ENCODE results near the gene RUNX2. TPM values are rescaled to one million over a fixed set of nuclear protein-coding genes. Genes with fewer than 3 reads are reported as not detected.

The RUNX2 gene
- total and polyA plus RNA-seq, 4 donors, result 0.09 to 1.5 (median 0.75) TPM

- no peak for DNase-seq (ENCODE audit: low spot score)
- Histone ChIP-seq H3K27ac (ENCODE audit: low read depth in 1 of 2, low read length in 2 of 2) (peak overlapping the region in 1 of 2 donors; percentile 3), H3K9ac (ENCODE audit: low read depth in 1 of 2, low read length in 2 of 2) (no peak overlapping the region), H3K9me3 (ENCODE audit: control insufficient read depth in 4 of 4, low read length in 3 of 4) (no peaks in the 10 kb centered on the region), H3K27me3 (ENCODE audit: control insufficient read depth in 4 of 4, insufficient read depth in 4 of 4, low read length in 3 of 4) (peaks cover 0 to 18% (median 0%) of the 10 kb centered on the region in 4 donors), H3K4me3 (ENCODE audit: low read depth in 1 of 3, low read length in 3 of 3) (peak overlapping the region; percentile 47 to 58 (median 52)), H3K4me1 (ENCODE audit: control insufficient read depth in 4 of 4, insufficient read depth in 4 of 4, low read length in 3 of 4) (peaks cover 25 to 38% (median 31%) of the 10 kb centered on the region in 4 donors), H3K36me3 (ENCODE audit: control insufficient read depth in 4 of 4, insufficient read depth in 3 of 4, low read depth in 1 of 4, low read length in 3 of 4) (no peaks in the 10 kb centered on the region)
- WGBS, result 1% methylated on average over 83 of the region's 83 CpGs
- TF ChIP-seq RXRA (IDR thresholded peaks at IDR 0.05) (no peak), CTCF (IDR thresholded peaks at IDR 0.05; ENCODE audit: low read depth, low read length, missing input control) (no peak), RAD21 (IDR thresholded peaks at IDR 0.05) (peak; percentile 14 to 17)
These were observed 93.8 kb downstream of the RUNX2 start for GRCh38 chr6:45421709-45422502.

GRCh38 chr6:45422503-45423110 lies 94.5 kb downstream of the RUNX2 start:
- Histone ChIP-seq H3K4me1 (ENCODE audit: control insufficient read depth in 4 of 4, insufficient read depth in 4 of 4, low read length in 3 of 4) (peaks cover 25 to 38% (median 31%) of the 10 kb centered on the region in 4 donors), H3K4me3 (ENCODE audit: low read depth in 1 of 3, low read length in 3 of 3) (peak overlapping the region in 2 of 3 donors; percentile 52 to 58), H3K36me3 (ENCODE audit: control insufficient read depth in 4 of 4, insufficient read depth in 3 of 4, low read depth in 1 of 4, low read length in 3 of 4) (no peaks in the 10 kb centered on the region), H3K9me3 (ENCODE audit: control insufficient read depth in 4 of 4, low read length in 3 of 4) (no peaks in the 10 kb centered on the region), H3K27me3 (ENCODE audit: control insufficient read depth in 4 of 4, insufficient read depth in 4 of 4, low read length in 3 of 4) (peaks cover 0 to 18% (median 0%) of the 10 kb centered on the region in 4 donors), H3K27ac (ENCODE audit: low read depth in 1 of 2, low read length in 2 of 2) (peak overlapping the region; percentile 3 to 12), H3K9ac (ENCODE audit: low read depth in 1 of 2, low read length in 2 of 2) (no peak overlapping the region)
- no peak for DNase-seq (ENCODE audit: low spot score)
- TF ChIP-seq RAD21 (IDR thresholded peaks at IDR 0.05) (peak in 1 of 2 donors; percentile 21), FOXA2 (IDR thresholded peaks at IDR 0.05) (no peak)
- 2% methylated on average over 55 of the region's 55 CpGs for WGBS

DNA sequence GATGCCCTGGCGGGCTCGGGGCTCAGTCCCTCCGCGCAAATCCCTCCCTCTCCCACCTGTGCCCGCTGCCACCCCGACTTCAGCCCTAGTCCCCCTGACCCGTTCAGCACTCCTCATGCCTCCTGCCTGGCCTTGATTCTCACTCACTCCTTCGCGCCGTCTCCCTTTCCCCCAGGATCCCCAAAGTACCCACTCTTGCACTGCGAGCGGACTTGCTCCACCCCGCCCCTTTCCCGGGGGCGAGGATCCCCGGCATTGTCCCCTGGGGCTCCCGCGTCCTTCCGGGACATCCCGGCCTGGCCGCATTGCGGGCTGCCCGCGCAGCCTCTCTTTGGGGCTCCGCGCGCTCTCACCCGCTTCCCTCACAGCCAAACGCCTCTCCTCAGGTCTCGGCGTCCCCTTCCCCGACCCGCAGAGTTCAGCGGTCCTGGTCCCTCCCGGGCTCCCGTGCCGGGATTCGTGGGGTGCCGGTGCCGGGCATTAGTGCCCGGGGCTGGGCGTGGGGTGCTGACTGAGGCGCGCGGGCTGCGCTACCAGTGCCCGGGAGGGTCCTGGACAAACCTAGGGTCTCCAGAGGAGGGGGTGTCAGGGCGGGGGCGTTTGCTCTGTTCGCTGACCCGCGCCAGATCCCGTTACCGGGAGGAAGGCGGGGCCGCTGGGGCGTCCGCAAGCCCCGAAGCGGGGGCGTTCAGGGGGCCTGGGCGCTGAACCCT lies 95.1 kb downstream of the RUNX2 start:
- Histone ChIP-seq H3K4me1 (ENCODE audit: control insufficient read depth in 4 of 4, insufficient read depth in 4 of 4, low read length in 3 of 4) (peaks cover 25 to 38% (median 31%) of the 10 kb centered on the region in 4 donors), H3K4me3 (ENCODE audit: low read depth in 1 of 3, low read length in 3 of 3) (peak overlapping the region; percentile 23 to 58 (median 50)), H3K27me3 (ENCODE audit: control insufficient read depth in 4 of 4, insufficient read depth in 4 of 4, low read length in 3 of 4) (peaks cover 0 to 18% (median 0%) of the 10 kb centered on the region in 4 donors), H3K9me3 (ENCODE audit: control insufficient read depth in 4 of 4, low read length in 3 of 4) (no peaks in the 10 kb centered on the region), H3K9ac (ENCODE audit: low read depth in 1 of 2, low read length in 2 of 2) (no peak overlapping the region), H3K36me3 (ENCODE audit: control insufficient read depth in 4 of 4, insufficient read depth in 3 of 4, low read depth in 1 of 4, low read length in 3 of 4) (no peaks in the 10 kb centered on the region), H3K27ac (ENCODE audit: low read depth in 1 of 2, low read length in 2 of 2) (peak overlapping the region; percentile 3 to 12)
- no peak for DNase-seq (ENCODE audit: low spot score)
- 3% methylated on average over 62 of the region's 62 CpGs for WGBS
- TF ChIP-seq HNF4G (IDR thresholded peaks at IDR 0.05), result no peak
- no peak for TF ChIP-seq EGR1 (IDR thresholded peaks at IDR 0.05; ENCODE audit: low read depth in 2 of 2)
- TF ChIP-seq RXRA (IDR thresholded peaks at IDR 0.05), result no peak
- no peak for TF ChIP-seq CTCF (IDR thresholded peaks at IDR 0.05; ENCODE audit: low read depth, low read length, missing input control)
- TF ChIP-seq FOXA2 (IDR thresholded peaks at IDR 0.05), result no peak
- no peak for TF ChIP-seq SP1 (IDR thresholded peaks at IDR 0.05)
- TF ChIP-seq RAD21 (IDR thresholded peaks at IDR 0.05), result no peak
- no peak for TF ChIP-seq TAF1 (conservative IDR thresholded peaks at IDR 0.05)
- TF ChIP-seq HNF4A (conservative IDR thresholded peaks at IDR 0.05), result no peak
- no peak for TF ChIP-seq REST (IDR thresholded peaks at IDR 0.05)
- no peak for TF ChIP-seq YY1 (IDR thresholded peaks at IDR 0.05)
- TF ChIP-seq JUND (IDR thresholded peaks at IDR 0.05), result no peak
- no peak for TF ChIP-seq GABPA (IDR thresholded peaks at IDR 0.05 in 1 of 2, conservative IDR thresholded peaks at IDR 0.05 in 1 of 2)
- TF ChIP-seq, protein P1, sequence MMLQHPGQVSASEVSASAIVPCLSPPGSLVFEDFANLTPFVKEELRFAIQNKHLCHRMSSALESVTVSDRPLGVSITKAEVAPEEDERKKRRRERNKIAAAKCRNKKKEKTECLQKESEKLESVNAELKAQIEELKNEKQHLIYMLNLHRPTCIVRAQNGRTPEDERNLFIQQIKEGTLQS (IDR thresholded peaks at IDR 0.05), result no peak

Measured in liver (tissue), 9 donors.